Measurements from ENCODE around the gene TOX2.
A peak's percentile ranks its signal among the peaks of the same experiment; 100 is the strongest.

Gene TOX2

DNA sequence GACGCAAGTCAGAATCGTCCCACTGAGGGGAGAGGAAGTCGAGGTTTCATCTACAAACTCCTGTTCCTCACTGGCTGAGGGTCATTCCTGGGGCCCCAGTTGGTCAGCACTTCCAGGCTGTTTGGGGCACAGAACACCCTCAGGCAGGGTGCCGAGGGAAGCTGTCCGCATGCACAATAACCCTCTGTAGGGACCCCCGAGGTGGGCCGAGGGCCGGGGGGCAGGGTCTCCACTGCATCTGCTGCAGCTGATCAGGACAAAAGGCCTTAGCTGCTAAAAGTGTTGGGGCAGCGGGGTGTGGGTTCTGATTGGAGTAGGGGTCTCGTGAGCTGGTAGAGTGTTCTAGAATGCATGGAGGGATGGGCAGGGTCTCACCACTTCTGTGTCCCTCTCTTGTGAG is 125.1 kb downstream of the TOX2 start (continued):
- TF ChIP-seq, protein P1, sequence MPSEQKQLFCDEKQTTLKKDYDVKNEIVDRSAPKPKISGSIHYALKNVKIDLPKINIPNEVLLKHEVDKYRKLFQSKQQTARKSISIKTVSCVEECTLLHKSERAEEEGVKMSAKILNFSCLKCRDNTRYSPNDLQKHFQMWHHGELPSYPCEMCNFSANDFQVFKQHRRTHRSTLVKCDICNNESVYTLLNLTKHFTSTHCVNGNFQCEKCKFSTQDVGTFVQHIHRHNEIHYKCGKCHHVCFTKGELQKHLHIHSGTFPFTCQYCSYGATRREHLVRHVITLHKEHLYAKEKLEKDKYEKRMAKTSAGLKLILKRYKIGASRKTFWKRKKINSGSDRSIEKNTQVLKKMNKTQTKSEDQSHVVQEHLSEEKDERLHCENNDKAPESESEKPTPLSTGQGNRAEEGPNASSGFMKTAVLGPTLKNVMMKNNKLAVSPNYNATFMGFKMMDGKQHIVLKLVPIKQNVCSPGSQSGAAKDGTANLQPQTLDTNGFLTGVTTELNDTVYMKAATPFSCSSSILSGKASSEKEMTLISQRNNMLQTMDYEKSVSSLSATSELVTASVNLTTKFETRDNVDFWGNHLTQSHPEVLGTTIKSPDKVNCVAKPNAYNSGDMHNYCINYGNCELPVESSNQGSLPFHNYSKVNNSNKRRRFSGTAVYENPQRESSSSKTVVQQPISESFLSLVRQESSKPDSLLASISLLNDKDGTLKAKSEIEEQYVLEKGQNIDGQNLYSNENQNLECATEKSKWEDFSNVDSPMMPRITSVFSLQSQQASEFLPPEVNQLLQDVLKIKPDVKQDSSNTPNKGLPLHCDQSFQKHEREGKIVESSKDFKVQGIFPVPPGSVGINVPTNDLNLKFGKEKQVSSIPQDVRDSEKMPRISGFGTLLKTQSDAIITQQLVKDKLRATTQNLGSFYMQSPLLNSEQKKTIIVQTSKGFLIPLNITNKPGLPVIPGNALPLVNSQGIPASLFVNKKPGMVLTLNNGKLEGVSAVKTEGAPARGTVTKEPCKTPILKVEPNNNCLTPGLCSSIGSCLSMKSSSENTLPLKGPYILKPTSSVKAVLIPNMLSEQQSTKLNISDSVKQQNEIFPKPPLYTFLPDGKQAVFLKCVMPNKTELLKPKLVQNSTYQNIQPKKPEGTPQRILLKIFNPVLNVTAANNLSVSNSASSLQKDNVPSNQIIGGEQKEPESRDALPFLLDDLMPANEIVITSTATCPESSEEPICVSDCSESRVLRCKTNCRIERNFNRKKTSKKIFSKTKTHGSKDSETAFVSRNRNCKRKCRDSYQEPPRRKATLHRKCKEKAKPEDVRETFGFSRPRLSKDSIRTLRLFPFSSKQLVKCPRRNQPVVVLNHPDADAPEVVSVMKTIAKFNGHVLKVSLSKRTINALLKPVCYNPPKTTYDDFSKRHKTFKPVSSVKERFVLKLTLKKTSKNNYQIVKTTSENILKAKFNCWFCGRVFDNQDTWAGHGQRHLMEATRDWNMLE (tag by site-specific recombination; conservative IDR thresholded peaks at IDR 0.05; ENCODE audit: low read depth), result no peak
- TF ChIP-seq BCL11B (tag by site-specific recombination; IDR thresholded peaks at IDR 0.05; ENCODE audit: low read depth) (no peak), ZSCAN30 (tag by site-specific recombination; IDR thresholded peaks at IDR 0.05) (no peak), ZNF302 (tag by site-specific recombination; IDR thresholded peaks at IDR 0.05; ENCODE audit: low read depth) (no peak), MZF1 (tag by site-specific recombination; IDR thresholded peaks at IDR 0.05; ENCODE audit: borderline replicate concordance) (no peak), ZNF24 (tag by site-specific recombination; IDR thresholded peaks at IDR 0.05) (no peak), ZNF514 (tag by site-specific recombination; IDR thresholded peaks at IDR 0.05) (no peak)

DNA sequence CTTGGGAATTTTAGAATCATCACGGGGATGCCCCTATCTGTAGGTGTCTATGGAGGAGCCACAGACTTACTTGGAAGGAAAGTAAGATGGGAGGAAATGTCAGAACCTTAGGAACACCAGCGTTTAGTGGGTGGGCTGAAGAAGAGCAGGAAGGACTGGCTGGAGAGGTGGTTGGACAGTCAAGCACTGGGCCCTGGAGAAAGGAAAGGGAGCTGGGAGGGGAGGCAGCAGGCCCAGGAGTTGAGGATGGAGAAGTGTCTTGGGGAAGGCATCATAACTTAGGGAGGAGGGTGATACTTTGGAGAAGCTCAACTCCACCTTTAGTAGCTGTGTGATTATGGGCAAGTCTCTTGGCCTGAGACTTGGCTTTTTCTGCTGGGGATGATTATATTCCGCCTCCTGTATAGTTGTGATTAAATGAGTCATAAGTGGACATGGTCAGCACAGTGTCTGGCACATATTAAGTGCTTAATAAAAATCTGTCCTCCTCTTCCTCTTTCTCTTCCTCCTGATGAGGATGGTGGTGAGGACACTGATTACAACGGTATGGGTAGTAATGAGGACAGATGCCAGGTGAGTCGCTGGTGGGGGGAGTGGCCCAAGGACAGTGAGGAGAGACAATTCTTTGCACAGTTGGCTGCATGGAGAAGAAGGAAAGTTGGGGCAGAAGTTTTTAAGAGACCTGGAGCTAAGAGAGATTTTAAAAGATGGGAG is 125.7 kb downstream of the TOX2 start:
- ChIA-PET CTCF (no interaction called here), POLR2A (interaction anchor here (0.7 kb wide), 1 partner anchor 12 kb away, joined by 3 read pairs; no protein-coding TSS in a partner anchor)
- Histone ChIP-seq H3K27ac (ENCODE audit: extremely low read depth, low read depth, low read length) (no peak overlapping the region), H3K36me3 (ENCODE audit: control insufficient read depth in 2 of 2, insufficient read depth in 1 of 2, low read length in 2 of 2) (no peaks in the 10 kb centered on the region), H3K9me3 (ENCODE audit: control insufficient read depth, insufficient read depth, low read depth, low read length) (no peaks in the 10 kb centered on the region), H3K4me3 (ENCODE audit: low read depth, low read length) (no peak overlapping the region), H3K4me1 (ENCODE audit: control insufficient read depth, insufficient read depth, low read length) (no peaks in the 10 kb centered on the region)
- no peak for TF ChIP-seq ZNF514 (tag by site-specific recombination; IDR thresholded peaks at IDR 0.05)
- TF ChIP-seq, protein P2, sequence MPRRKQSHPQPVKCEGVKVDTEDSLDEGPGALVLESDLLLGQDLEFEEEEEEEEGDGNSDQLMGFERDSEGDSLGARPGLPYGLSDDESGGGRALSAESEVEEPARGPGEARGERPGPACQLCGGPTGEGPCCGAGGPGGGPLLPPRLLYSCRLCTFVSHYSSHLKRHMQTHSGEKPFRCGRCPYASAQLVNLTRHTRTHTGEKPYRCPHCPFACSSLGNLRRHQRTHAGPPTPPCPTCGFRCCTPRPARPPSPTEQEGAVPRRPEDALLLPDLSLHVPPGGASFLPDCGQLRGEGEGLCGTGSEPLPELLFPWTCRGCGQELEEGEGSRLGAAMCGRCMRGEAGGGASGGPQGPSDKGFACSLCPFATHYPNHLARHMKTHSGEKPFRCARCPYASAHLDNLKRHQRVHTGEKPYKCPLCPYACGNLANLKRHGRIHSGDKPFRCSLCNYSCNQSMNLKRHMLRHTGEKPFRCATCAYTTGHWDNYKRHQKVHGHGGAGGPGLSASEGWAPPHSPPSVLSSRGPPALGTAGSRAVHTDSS (tag by site-specific recombination; IDR thresholded peaks at IDR 0.05), result peak; percentile 57; the same call in 1 of the 2 replicates
- TF ChIP-seq ZNF501 (tag by site-specific recombination; IDR thresholded peaks at IDR 0.05), result no peak

DNA sequence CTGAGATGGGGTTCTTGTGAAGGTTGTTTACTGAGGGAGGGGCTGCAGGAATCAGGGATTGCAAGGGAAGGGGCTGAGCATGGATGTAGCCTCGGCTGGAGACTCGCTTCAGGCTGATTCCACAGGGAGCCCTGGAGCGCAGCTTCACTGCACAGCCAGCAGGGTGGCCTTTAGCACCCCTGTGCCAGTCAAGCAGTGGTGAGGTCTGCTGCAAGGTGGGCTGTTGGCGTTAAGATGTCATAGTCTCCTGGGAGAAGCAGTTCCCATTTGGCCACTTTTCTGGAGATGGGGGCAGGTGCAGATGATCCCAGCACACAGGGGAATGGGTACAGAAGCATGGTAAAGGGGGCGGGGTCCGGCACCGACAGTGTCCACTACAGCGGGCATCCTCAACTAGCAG is 126.3 kb downstream of the TOX2 start:
- Histone ChIP-seq H3K27ac (ENCODE audit: extremely low read depth, low read depth, low read length) (no peak overlapping the region), H3K9me3 (ENCODE audit: control insufficient read depth, insufficient read depth, low read depth, low read length) (no peaks in the 10 kb centered on the region), H3K4me1 (ENCODE audit: control insufficient read depth, insufficient read depth, low read length) (no peaks in the 10 kb centered on the region), H3K36me3 (ENCODE audit: control insufficient read depth in 2 of 2, insufficient read depth in 1 of 2, low read length in 2 of 2) (no peaks in the 10 kb centered on the region), H3K4me3 (ENCODE audit: low read depth, low read length) (no peak overlapping the region)
- ChIA-PET POLR2A (no interaction called here), CTCF (no interaction called here)
- TF ChIP-seq, protein P3, sequence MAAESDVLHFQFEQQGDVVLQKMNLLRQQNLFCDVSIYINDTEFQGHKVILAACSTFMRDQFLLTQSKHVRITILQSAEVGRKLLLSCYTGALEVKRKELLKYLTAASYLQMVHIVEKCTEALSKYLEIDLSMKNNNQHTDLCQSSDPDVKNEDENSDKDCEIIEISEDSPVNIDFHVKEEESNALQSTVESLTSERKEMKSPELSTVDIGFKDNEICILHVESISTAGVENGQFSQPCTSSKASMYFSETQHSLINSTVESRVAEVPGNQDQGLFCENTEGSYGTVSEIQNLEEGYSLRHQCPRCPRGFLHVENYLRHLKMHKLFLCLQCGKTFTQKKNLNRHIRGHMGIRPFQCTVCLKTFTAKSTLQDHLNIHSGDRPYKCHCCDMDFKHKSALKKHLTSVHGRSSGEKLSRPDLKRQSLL (tag by site-specific recombination; IDR thresholded peaks at IDR 0.05), result no peak
- TF ChIP-seq ZNF561 (tag by site-specific recombination; IDR thresholded peaks at IDR 0.05; ENCODE audit: borderline replicate concordance) (no peak), ZNF571 (tag by site-specific recombination; IDR thresholded peaks at IDR 0.05) (no peak), ZNF174 (tag by site-specific recombination; IDR thresholded peaks at IDR 0.05) (no peak), ZNF239 (tag by site-specific recombination; IDR thresholded peaks at IDR 0.05) (no peak), ZNF184 (tag by site-specific recombination; IDR thresholded peaks at IDR 0.05) (no peak), ZNF146 (tag by site-specific recombination; IDR thresholded peaks at IDR 0.05) (no peak), GLIS1 (tag by site-specific recombination; IDR thresholded peaks at IDR 0.05) (no peak), ZNF341 (tag by site-specific recombination; IDR thresholded peaks at IDR 0.05; ENCODE audit: low read depth) (no peak), ZIC2 (tag by site-specific recombination; IDR thresholded peaks at IDR 0.05) (no peak), ZNF433 (tag by site-specific recombination; IDR thresholded peaks at IDR 0.05; ENCODE audit: low read depth) (no peak), ZNF426 (tag by site-specific recombination; IDR thresholded peaks at IDR 0.05) (no peak), ZNF248 (tag by site-specific recombination; IDR thresholded peaks at IDR 0.05) (no peak)
- TF ChIP-seq, protein P4, sequence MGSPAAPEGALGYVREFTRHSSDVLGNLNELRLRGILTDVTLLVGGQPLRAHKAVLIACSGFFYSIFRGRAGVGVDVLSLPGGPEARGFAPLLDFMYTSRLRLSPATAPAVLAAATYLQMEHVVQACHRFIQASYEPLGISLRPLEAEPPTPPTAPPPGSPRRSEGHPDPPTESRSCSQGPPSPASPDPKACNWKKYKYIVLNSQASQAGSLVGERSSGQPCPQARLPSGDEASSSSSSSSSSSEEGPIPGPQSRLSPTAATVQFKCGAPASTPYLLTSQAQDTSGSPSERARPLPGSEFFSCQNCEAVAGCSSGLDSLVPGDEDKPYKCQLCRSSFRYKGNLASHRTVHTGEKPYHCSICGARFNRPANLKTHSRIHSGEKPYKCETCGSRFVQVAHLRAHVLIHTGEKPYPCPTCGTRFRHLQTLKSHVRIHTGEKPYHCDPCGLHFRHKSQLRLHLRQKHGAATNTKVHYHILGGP (tag by site-specific recombination; IDR thresholded peaks at IDR 0.05), result no peak
- TF ChIP-seq, protein P5, sequence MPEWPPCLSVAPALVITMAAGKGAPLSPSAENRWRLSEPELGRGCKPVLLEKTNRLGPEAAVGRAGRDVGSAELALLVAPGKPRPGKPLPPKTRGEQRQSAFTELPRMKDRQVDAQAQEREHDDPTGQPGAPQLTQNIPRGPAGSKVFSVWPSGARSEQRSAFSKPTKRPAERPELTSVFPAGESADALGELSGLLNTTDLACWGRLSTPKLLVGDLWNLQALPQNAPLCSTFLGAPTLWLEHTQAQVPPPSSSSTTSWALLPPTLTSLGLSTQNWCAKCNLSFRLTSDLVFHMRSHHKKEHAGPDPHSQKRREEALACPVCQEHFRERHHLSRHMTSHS (tag by site-specific recombination; IDR thresholded peaks at IDR 0.05), result no peak

All from HEK293 (cell line).